H1 (cell line): ENCODE measurements around the gene NEDD4L. TPM values are rescaled to one million over a fixed set of nuclear protein-coding genes. Genes with fewer than 3 reads are reported as not detected.

Experiments used
- CTCF ChIA-PET: fragments of 300-600 bp; sonication (Branson Sonifier 250); formaldehyde crosslinking; loops from one replicate; lab custom pipeline; 2021; ENCODE audit not compliant: partially characterized antibody; lab: Charles Lee
- POLR2A ChIA-PET: fragments of 300-600 bp; sonication (Branson Sonifier 250); formaldehyde crosslinking; loops from one replicate; lab custom pipeline; 2021; ENCODE audit warnings: inconsistent platforms; ENCODE audit not compliant: partially characterized antibody; lab: Charles Lee
- DNase-seq, 2 experiments: peaks; one replicate each; pipeline versions ENCODE4 v3.0.0 to v3.0.0-alpha.2; 2010 to 2022; ENCODE audit warnings: low spot score in 2 of 2, low read depth in 1 of 2, mixed read lengths in 1 of 2
- FAIRE-seq: peaks from 2 replicates; lab custom pipeline; 2011; peaks lifted over from hg19 to GRCh38; lab: Jason Lieb, UNC
- H2AFZ ChIP-seq: 2 replicates; pipeline ENCODE4 v1.8.1; 2012; ENCODE audit warnings: low read length, inconsistent platforms
- H2AK5ac ChIP-seq: 2 replicates; pipeline ENCODE4 v1.6.1; 2013; ENCODE audit warnings: low read depth, low read length
- H2BK120ac ChIP-seq: replicated peaks from 2 replicates; pipeline ENCODE3; 2013; ENCODE audit warnings: low read depth, low read length, inconsistent platforms
- H2BK12ac ChIP-seq: 2 replicates; pipeline ENCODE4 v1.6.1; 2013; ENCODE audit warnings: low read depth, low read length
- H2BK15ac ChIP-seq: 2 replicates; pipeline ENCODE4 v1.6.1; 2013; ENCODE audit warnings: low read length
- H2BK20ac ChIP-seq: 2 replicates; pipeline ENCODE4 v1.6.1; 2013; ENCODE audit warnings: low read length
- H2BK5ac ChIP-seq: 2 replicates; pipeline ENCODE4 v1.6.1; 2013; ENCODE audit warnings: low read depth, low read length
- H3K14ac ChIP-seq: 2 replicates; pipeline ENCODE4 v1.6.1; 2013; ENCODE audit warnings: inconsistent platforms; ENCODE audit not compliant: insufficient read length
- H3K18ac ChIP-seq: 2 replicates; pipeline ENCODE4 v1.6.1; 2013; ENCODE audit warnings: low read length; ENCODE audit errors: extremely low read depth
- H3K23ac ChIP-seq: 2 replicates; pipeline ENCODE4 v1.6.1; 2013; ENCODE audit warnings: inconsistent platforms; ENCODE audit not compliant: insufficient read length
- H3K23me2 ChIP-seq: 2 replicates; pipeline ENCODE4 v1.6.1; 2013; ENCODE audit warnings: low read depth, low read length
- H3K27ac ChIP-seq: 2 replicates; pipeline ENCODE4 v1.6.1; 2011; ENCODE audit warnings: low read depth, low read length, inconsistent platforms
- H3K27me3 ChIP-seq, 4 experiments: replicated peaks in 1 of 4; 1 replicate in 1 of 4; 2 replicates in 3 of 4; pipeline versions ENCODE4 v1.6.1 to v1.8.1; 2011 to 2013; ENCODE audit warnings: low read length in 3 of 4, mild to moderate bottlenecking in 3 of 4, inconsistent platforms in 2 of 4, mixed read lengths in 2 of 4, moderate library complexity in 1 of 4; ENCODE audit not compliant: control insufficient read depth in 3 of 4, insufficient read depth in 3 of 4; ENCODE audit errors: extremely low read depth in 1 of 4
- H3K36me3 ChIP-seq, 4 experiments: 2 replicates each; pipeline versions ENCODE4 v1.6.1 to v1.8.1; 2011 to 2013; ENCODE audit warnings: mild to moderate bottlenecking in 4 of 4, low read length in 3 of 4, moderate library complexity in 2 of 4, control low read depth in 1 of 4, inconsistent platforms in 1 of 4; ENCODE audit not compliant: insufficient read depth in 4 of 4, control insufficient read depth in 2 of 4
- H3K4ac ChIP-seq: replicated peaks from 2 replicates; pipeline ENCODE3; 2013; ENCODE audit warnings: low read length, low read depth, mixed read lengths, inconsistent platforms; ENCODE audit not compliant: insufficient read length
- H3K4me1 ChIP-seq, 4 experiments: replicated peaks in 1 of 4; 1 replicate in 1 of 4; 2 replicates in 3 of 4; pipeline versions ENCODE4 v1.6.1 to v1.8.1; 2011 to 2013; ENCODE audit warnings: low read length in 3 of 4, inconsistent platforms in 2 of 4, mixed read lengths in 1 of 4; ENCODE audit not compliant: insufficient read depth in 4 of 4, control insufficient read depth in 3 of 4
- H3K4me2 ChIP-seq, 2 experiments: 2 replicates each; pipeline versions ENCODE4 v1.6.1 to v1.8.1; 2011 to 2013; ENCODE audit warnings: low read depth in 2 of 2, low read length in 2 of 2, control low read depth in 1 of 2, inconsistent platforms in 1 of 2, mild to moderate bottlenecking in 1 of 2; ENCODE audit not compliant: insufficient read depth in 1 of 2
- H3K4me3 ChIP-seq, 4 experiments: fragments of 200-600, 300-600 bp in 1 of 4; sonication (generic), shearing (Covaris generic), sonication (Bioruptor Twin) in 1 of 4; 2 replicates each; pipeline versions ENCODE4 v1.5.1 to v1.8.1; 2011 to 2016; ENCODE audit warnings: low read length in 4 of 4, low read depth in 3 of 4, control low read depth in 2 of 4, inconsistent platforms in 2 of 4, mild to moderate bottlenecking in 2 of 4, mixed read lengths in 1 of 4, moderate library complexity in 1 of 4; ENCODE audit not compliant: insufficient read depth in 2 of 4; ENCODE audit errors: extremely low read depth in 1 of 4
- H3K56ac ChIP-seq: replicated peaks from 2 replicates; pipeline ENCODE3; 2013; ENCODE audit warnings: low read depth, mild to moderate bottlenecking, mixed read lengths, low read length, inconsistent platforms; ENCODE audit not compliant: insufficient read length
- H3K79me1 ChIP-seq: 2 replicates; pipeline ENCODE4 v1.6.1; 2013; ENCODE audit warnings: low read depth, low read length, control low read depth
- H3K79me2 ChIP-seq, 2 experiments: 2 replicates each; pipeline versions ENCODE4 v1.6.1 to v1.8.1; 2012 to 2013; ENCODE audit warnings: low read length in 2 of 2, mild to moderate bottlenecking in 2 of 2, inconsistent platforms in 1 of 2; ENCODE audit not compliant: insufficient read depth in 2 of 2, control insufficient read depth in 1 of 2
- H3K9ac ChIP-seq, 4 experiments: replicated peaks in 1 of 4; 1 replicate in 1 of 4; 2 replicates in 3 of 4; pipeline versions ENCODE4 v1.6.1 to v1.8.1; 2011 to 2013; ENCODE audit warnings: low read depth in 3 of 4, low read length in 3 of 4, control low read depth in 2 of 4, mild to moderate bottlenecking in 2 of 4, moderate library complexity in 2 of 4, inconsistent platforms in 1 of 4; ENCODE audit errors: extremely low read depth in 1 of 4
- H3K9me3 ChIP-seq, 2 experiments: 2 replicates each; pipeline versions ENCODE4 v1.6.1 to v1.8.1; 2012 to 2013; ENCODE audit warnings: mild to moderate bottlenecking in 2 of 2, moderate library complexity in 2 of 2, control low read depth in 1 of 2, inconsistent platforms in 1 of 2, low read depth in 1 of 2, low read length in 1 of 2, mixed read lengths in 1 of 2; ENCODE audit not compliant: insufficient read depth in 2 of 2
- H4K20me1 ChIP-seq, 2 experiments: replicated peaks in 1 of 2; 2 replicates each; pipeline versions ENCODE3 to v1.8.1; 2011 to 2013; ENCODE audit warnings: inconsistent platforms in 2 of 2, low read length in 2 of 2, mild to moderate bottlenecking in 1 of 2; ENCODE audit not compliant: insufficient read depth in 2 of 2, control insufficient read depth in 1 of 2
- H4K5ac ChIP-seq: 2 replicates; pipeline ENCODE4 v1.6.1; 2013; ENCODE audit warnings: low read length, low read depth, mixed read lengths, inconsistent platforms; ENCODE audit not compliant: insufficient read length
- H4K8ac ChIP-seq: 2 replicates; pipeline ENCODE4 v1.8.0; 2013; ENCODE audit warnings: mild to moderate bottlenecking, moderate library complexity, low read length, inconsistent platforms; ENCODE audit not compliant: insufficient read depth; ENCODE audit errors: extremely low read depth
- H4K91ac ChIP-seq: replicated peaks from 2 replicates; pipeline ENCODE3; 2013; ENCODE audit warnings: low read length, mixed read lengths, inconsistent platforms; ENCODE audit not compliant: insufficient read length
- BACH1 ChIP-seq: IDR thresholded peaks from 2 replicates; pipeline ENCODE4 v1.6.1; 2012; ENCODE audit warnings: low read length, improper control_type of control experiment
- CBX5 ChIP-seq: fragments of 300-800, 300-1000 bp; sonication (generic); IDR thresholded peaks from 2 replicates; pipeline ENCODE4 v1.7.1; 2016; ENCODE audit warnings: antibody characterized with exemption, low read length, low read depth
- CEBPB ChIP-seq: IDR thresholded peaks from 2 replicates; pipeline ENCODE4 v1.6.1; 2012; ENCODE audit warnings: low read depth, low read length
- POLR2AphosphoS5 ChIP-seq: IDR thresholded peaks from 2 replicates; pipeline ENCODE4 v1.6.1; 2011; ENCODE audit warnings: low read depth, low read length
- RBBP5 ChIP-seq: IDR thresholded peaks from 2 replicates; pipeline ENCODE4 v1.7.1; 2012; ENCODE audit warnings: low read depth, mild to moderate bottlenecking, inconsistent platforms, low read length, moderate library complexity, borderline replicate concordance
- SUZ12 ChIP-seq: fragments of 200-600 bp; sonication (generic); IDR thresholded peaks from 2 replicates; pipeline ENCODE4 v1.6.1; 2012; ENCODE audit warnings: mild to moderate bottlenecking, inconsistent platforms, low read length, moderate library complexity, mixed read lengths
- ZNF274 ChIP-seq: IDR thresholded peaks from 2 replicates; pipeline ENCODE4 v1.7.0; 2012; ENCODE audit warnings: low read length, borderline replicate concordance; ENCODE audit errors: extremely low read depth
- WGBS, 2 experiments: shearing (Covaris generic) in 1 of 2; methylation state at CpG; one replicate each; pipeline versions ENCODE4 v1.1.6 to v1.1.7; 2013 to 2015; ENCODE audit warnings: low lambda C conversion rate in 2 of 2, mixed read lengths in 2 of 2, inconsistent platforms in 1 of 2, low coverage in 1 of 2, missing lambda C conversion rate in 1 of 2; ENCODE audit not compliant: insufficient replicate concordance in 2 of 2, insufficient coverage in 1 of 2, insufficient read length in 1 of 2; ENCODE audit errors: extremely low coverage in 1 of 2, missing lambda C conversion rate in 1 of 2; 5-methylcytosine and 5-hydroxymethylcytosine counted together
- polyA plus RNA-seq, 7 experiments: library from polyadenylated mRNA; depleted of rRNA in 3 of 7; stranded (reverse) in 5 of 7; unstranded in 2 of 7; fragments of >200 nt in 5 of 7; fragments of 200-250 nt in 2 of 7; gene quantifications; 1 replicate in 5 of 7; 2 replicates in 1 of 7; 4 replicates in 1 of 7; pipeline versions ENCODE4 v1.2.1 to v1.2.3, GENCODE V29; 2011 to 2013; ENCODE audit warnings: missing spikeins in 2 of 7, mixed read lengths in 2 of 7
- total RNA-seq: library from RNA; stranded (reverse); fragmentation: NEBNext Ultra II Directional; extraction: Animal tissue kit (Norgen Biotek cat#: 25700); gene quantifications from 2 replicates; pipeline ENCODE4 v1.2.1, GENCODE V29; 2021

NEDD4L gene
- total and polyA plus RNA-seq, 2 of the 8 experiments (the other 6 are each of a cell fraction or from before 2014, with no cell fraction given), result 37.3 to 69.8 TPM

GRCh38 chr18:58314284-58314683, 270.3 kb downstream of the NEDD4L start:
- no peak for DNase-seq
- H3K23me2 ChIP-seq, result no peaks in the 10 kb centered on the region
- H3K9me3 ChIP-seq, result no peaks in the 10 kb centered on the region
- peaks cover 0 to 7% (median 3%) of the 10 kb centered on the region in 4 experiments; a peak in 6 of 7 replicates for H3K4me1 ChIP-seq
- H3K36me3 ChIP-seq, result no peaks in the 10 kb centered on the region; a peak in 1 of 8 replicates
- H3K27ac ChIP-seq, result no peak overlapping the region
- H4K91ac ChIP-seq, result no peak overlapping the region
- H2BK120ac ChIP-seq, result no peak overlapping the region
- H4K5ac ChIP-seq, result no peak overlapping the region
- no peak overlapping the region for H2AK5ac ChIP-seq
- FAIRE-seq, result no peak
- H3K79me1 ChIP-seq, result peaks cover 3% of the 10 kb centered on the region; the same call in 1 of the 2 replicates
- no peak overlapping the region for H2BK20ac ChIP-seq
- no peak overlapping the region for H3K4ac ChIP-seq
- 85% methylated on average over 7 of the region's 7 CpGs; no CpG with 5 or more reads in 1 of the 2 experiments for WGBS, 2 experiments
- no peak overlapping the region for H3K18ac ChIP-seq
- no peak overlapping the region for H2BK15ac ChIP-seq
- no peak overlapping the region for H3K23ac ChIP-seq
- H3K9ac ChIP-seq, result no peak overlapping the region
- H3K4me3 ChIP-seq, result no peak overlapping the region
- H4K8ac ChIP-seq, result no peak overlapping the region
- peaks cover 0 to 19% of the 10 kb centered on the region in 2 experiments; a peak in 2 of 4 replicates for H3K79me2 ChIP-seq
- no peak for TF ChIP-seq ZNF274
- no peak for TF ChIP-seq CBX5
- no peak for TF ChIP-seq SUZ12
- no peak for TF ChIP-seq BACH1
- TF ChIP-seq POLR2AphosphoS5, result no peak
- no peak for TF ChIP-seq RBBP5
- no peak for TF ChIP-seq CEBPB
- TF ChIP-seq, all 59 proteins: peak for 0
- H4K20me1 ChIP-seq, result peaks cover 2 to 7% of the 10 kb centered on the region in 2 experiments
- no peak overlapping the region for H3K4me2 ChIP-seq
- POLR2A ChIA-PET, result interaction anchor here (0.6 kb wide), 2 partner anchors 16 to 19 kb away, joined by 3 read pairs; no protein-coding TSS in a partner anchor
- no peak overlapping the region for H2AFZ ChIP-seq
- H3K56ac ChIP-seq, result no peak overlapping the region
- no peaks in the 10 kb centered on the region for H3K27me3 ChIP-seq
- CTCF ChIA-PET, result interaction anchor here (0.6 to 2.1 kb wide), 4 partner anchors 10 to 120 kb away, joined by 3 to 6 read pairs (median 4); no protein-coding TSS in a partner anchor
- H2BK5ac ChIP-seq, result no peak overlapping the region
- H3K14ac ChIP-seq, result no peak overlapping the region
- no peak overlapping the region for H2BK12ac ChIP-seq
